HepG2 (cell line): Measurements from ENCODE around the gene ZNF134. TPM values are rescaled to one million over a fixed set of nuclear protein-coding genes. Genes with fewer than 3 reads are reported as not detected.

Experiments
- polyA plus RNA-seq, 8 experiments: library from polyadenylated mRNA; depleted of rRNA in 3 of 8; stranded (reverse) in 7 of 8; unstranded in 1 of 8; fragments of >200 nt; fragmentation: Illumina TruSeq in 4 of 8; extraction: Trizol in 4 of 8; gene quantifications; 2 replicates each; pipeline versions ENCODE4 v1.2.1 to v1.2.3, GENCODE V29; 2011 to 2016; ENCODE audit warnings: low read depth in 4 of 8, missing spikeins in 1 of 8, mixed read lengths in 1 of 8; ENCODE audit not compliant: insufficient read depth in 1 of 8
- total RNA-seq, 5 experiments: library from RNA; depleted of rRNA; stranded (reverse); fragments of >200 nt; fragmentation: Illumina TruSeq; extraction: Trizol; gene quantifications; 2 replicates each; pipeline ENCODE4 v1.2.3, GENCODE V29; 2016; ENCODE audit warnings: low read depth in 1 of 5

The ZNF134 gene
- total and polyA plus RNA-seq, 2 of the 13 experiments (the other 11 are each of a cell fraction or from before 2014, with no cell fraction given), result 6.8 to 17.1 TPM

Other genes starting within 250 kb of the ZNF134 start
- 24.9 and 29.4 TPM in 2 replicates for gene ZNF548, start 224.4 kb upstream of the ZNF134 start, total RNA-seq (2016; rRNA removed; fragmentation: Illumina TruSeq; extraction: Trizol)
- gene ZNF548, start 224.4 kb upstream of the ZNF134 start, polyA plus RNA-seq (2011; rRNA removed), result 19.5 and 19.6 TPM in 2 replicates
- 10.1 and 14.0 TPM in 2 replicates for gene ZNF17, start 203.1 kb upstream of the ZNF134 start, total RNA-seq (2016; rRNA removed; fragmentation: Illumina TruSeq; extraction: Trizol)
- 3.0 and 3.7 TPM in 2 replicates for gene ZNF17, start 203.1 kb upstream of the ZNF134 start, polyA plus RNA-seq (2011; rRNA removed)
- 19.1 and 21.0 TPM in 2 replicates for gene ZNF749, start 178.9 kb upstream of the ZNF134 start, total RNA-seq (2016; rRNA removed; fragmentation: Illumina TruSeq; extraction: Trizol)
- gene ZNF749, start 178.9 kb upstream of the ZNF134 start, polyA plus RNA-seq (2011; rRNA removed), result 18.9 and 22.7 TPM in 2 replicates
- gene VN1R1, start 157.1 kb upstream of the ZNF134 start, total RNA-seq (2016; rRNA removed; fragmentation: Illumina TruSeq; extraction: Trizol), result 0.62 and 0.80 TPM in 2 replicates
- gene VN1R1, start 157.1 kb upstream of the ZNF134 start, polyA plus RNA-seq (2011; rRNA removed), result 0.87 and 1.0 TPM in 2 replicates
- 17.2 and 23.6 TPM in 2 replicates for gene ZNF772, start 136.7 kb upstream of the ZNF134 start, total RNA-seq (2016; rRNA removed; fragmentation: Illumina TruSeq; extraction: Trizol)
- 3.1 and 4.0 TPM in 2 replicates for gene ZNF772, start 136.7 kb upstream of the ZNF134 start, polyA plus RNA-seq (2011; rRNA removed)
- gene ZNF419, start 126.5 kb upstream of the ZNF134 start, total RNA-seq (2016; rRNA removed; fragmentation: Illumina TruSeq; extraction: Trizol), result 8.8 and 9.0 TPM in 2 replicates
- gene ZNF419, start 126.5 kb upstream of the ZNF134 start, polyA plus RNA-seq (2011; rRNA removed), result 8.5 and 11.1 TPM in 2 replicates
- 6.7 and 6.9 TPM in 2 replicates for gene ZNF773, start 114.3 kb upstream of the ZNF134 start, total RNA-seq (2016; rRNA removed; fragmentation: Illumina TruSeq; extraction: Trizol)
- 5.7 and 7.3 TPM in 2 replicates for gene ZNF773, start 114.3 kb upstream of the ZNF134 start, polyA plus RNA-seq (2011; rRNA removed)
- gene ZNF549, start 86.9 kb upstream of the ZNF134 start, total RNA-seq (2016; rRNA removed; fragmentation: Illumina TruSeq; extraction: Trizol), result 6.4 and 8.8 TPM in 2 replicates
- gene ZNF549, start 86.9 kb upstream of the ZNF134 start, polyA plus RNA-seq (2011; rRNA removed), result 2.8 and 2.9 TPM in 2 replicates
- 8.0 and 8.6 TPM in 2 replicates for gene ZNF550, start 54.4 kb upstream of the ZNF134 start, total RNA-seq (2016; rRNA removed; fragmentation: Illumina TruSeq; extraction: Trizol)
- 9.1 and 12.1 TPM in 2 replicates for gene ZNF550, start 54.4 kb upstream of the ZNF134 start, polyA plus RNA-seq (2011; rRNA removed)
- gene ZNF416, start 35.3 kb upstream of the ZNF134 start, total RNA-seq (2016; rRNA removed; fragmentation: Illumina TruSeq; extraction: Trizol), result 5.3 and 6.6 TPM in 2 replicates
- gene ZNF416, start 35.3 kb upstream of the ZNF134 start, polyA plus RNA-seq (2011; rRNA removed), result 1.5 and 2.1 TPM in 2 replicates
- 7.2 and 9.8 TPM in 2 replicates for gene ZIK1, start 30.1 kb upstream of the ZNF134 start, total RNA-seq (2016; rRNA removed; fragmentation: Illumina TruSeq; extraction: Trizol)
- 1.9 and 2.1 TPM in 2 replicates for gene ZIK1, start 30.1 kb upstream of the ZNF134 start, polyA plus RNA-seq (2011; rRNA removed)
- gene ZNF530, start 14.4 kb upstream of the ZNF134 start, total RNA-seq (2016; rRNA removed; fragmentation: Illumina TruSeq; extraction: Trizol), result 7.5 and 7.8 TPM in 2 replicates
- gene ZNF530, start 14.4 kb upstream of the ZNF134 start, polyA plus RNA-seq (2011; rRNA removed), result 1.1 and 1.6 TPM in 2 replicates
- gene ZNF211, start 18.9 kb downstream of the ZNF134 start, total RNA-seq (2016; rRNA removed; fragmentation: Illumina TruSeq; extraction: Trizol), result 11.2 and 12.2 TPM in 2 replicates
- 9.9 and 12.7 TPM in 2 replicates for gene ZNF211, start 18.9 kb downstream of the ZNF134 start, polyA plus RNA-seq (2011; rRNA removed)
- 0.56 and 0.60 TPM in 2 replicates for gene ZSCAN4, start 54.7 kb downstream of the ZNF134 start, total RNA-seq (2016; rRNA removed; fragmentation: Illumina TruSeq; extraction: Trizol)
- gene ZSCAN4, start 54.7 kb downstream of the ZNF134 start, polyA plus RNA-seq (2011; rRNA removed), result 0.68 and 0.73 TPM in 2 replicates
- 14.2 and 23.1 TPM in 2 replicates for gene ZNF551, start 67.7 kb downstream of the ZNF134 start, total RNA-seq (2016; rRNA removed; fragmentation: Illumina TruSeq; extraction: Trizol)
- 3.3 and 4.8 TPM in 2 replicates for gene ZNF551, start 67.7 kb downstream of the ZNF134 start, polyA plus RNA-seq (2011; rRNA removed)
- gene ZNF154, start 95.0 kb downstream of the ZNF134 start, total RNA-seq (2016; rRNA removed; fragmentation: Illumina TruSeq; extraction: Trizol), result not detected in 2 replicates
- not detected in 2 replicates for gene ZNF154, start 95.0 kb downstream of the ZNF134 start, polyA plus RNA-seq (2011; rRNA removed)
- not detected in 2 replicates for gene ZNF671, start 113.4 kb downstream of the ZNF134 start, total RNA-seq (2016; rRNA removed; fragmentation: Illumina TruSeq; extraction: Trizol)
- gene ZNF671, start 113.4 kb downstream of the ZNF134 start, polyA plus RNA-seq (2011; rRNA removed), result not detected in 2 replicates
- gene ZNF776, start 132.6 kb downstream of the ZNF134 start, total RNA-seq (2016; rRNA removed; fragmentation: Illumina TruSeq; extraction: Trizol), result 15.6 and 16.9 TPM in 2 replicates
- 7.6 and 8.2 TPM in 2 replicates for gene ZNF776, start 132.6 kb downstream of the ZNF134 start, polyA plus RNA-seq (2011; rRNA removed)
- 2.1 and 3.4 TPM in 2 replicates for gene ZNF586, start 155.4 kb downstream of the ZNF134 start, total RNA-seq (2016; rRNA removed; fragmentation: Illumina TruSeq; extraction: Trizol)
- gene ZNF586, start 155.4 kb downstream of the ZNF134 start, polyA plus RNA-seq (2011; rRNA removed), result 0.50 and 0.89 TPM in 2 replicates
- 16.3 and 16.6 TPM in 2 replicates for gene ZNF552, start 200.7 kb downstream of the ZNF134 start, total RNA-seq (2016; rRNA removed; fragmentation: Illumina TruSeq; extraction: Trizol)
- gene ZNF552, start 200.7 kb downstream of the ZNF134 start, polyA plus RNA-seq (2011; rRNA removed), result 8.1 and 11.7 TPM in 2 replicates
- 29.9 and 33.6 TPM in 2 replicates for gene ZNF587B, start 216.1 kb downstream of the ZNF134 start, total RNA-seq (2016; rRNA removed; fragmentation: Illumina TruSeq; extraction: Trizol)
- 4.3 and 5.2 TPM in 2 replicates for gene ZNF587B, start 216.1 kb downstream of the ZNF134 start, polyA plus RNA-seq (2011; rRNA removed)
- 17.5 and 22.9 TPM in 2 replicates for gene ZNF587, start 235.6 kb downstream of the ZNF134 start, total RNA-seq (2016; rRNA removed; fragmentation: Illumina TruSeq; extraction: Trizol)
- gene ZNF587, start 235.6 kb downstream of the ZNF134 start, polyA plus RNA-seq (2011; rRNA removed), result 8.7 and 12.6 TPM in 2 replicates